NOMO-1 treated with dmso at 0.1 percent for 144 hours (cell line): ENCODE data around the gene GYS1.
"Not testable (repeated sequence)": the region's sequence is repeated elsewhere in the genome, so short reads cannot be mapped to it uniquely, and the experiment has no call there.

Experiments
- DNase-seq: peaks from one replicate; lab custom pipeline; 2025; ENCODE audit not compliant: unreplicated experiment; lab: John Stamatoyannopoulos, UW

GYS1 gene

GRCh38 chr19:48993175-48994034, at the start of gene GYS1, which contains the start of gene RUVBL2:
Gene GYS1, minus strand, starts transcription at chr19:48993309. Its CDS starts 197 bp downstream, at chr19:48993112.
Gene RUVBL2, plus strand, starts transcription at chr19:48993887. Its CDS starts 25 bp downstream, at chr19:48993912.
- peak; percentile 100 for DNase-seq

DNA sequence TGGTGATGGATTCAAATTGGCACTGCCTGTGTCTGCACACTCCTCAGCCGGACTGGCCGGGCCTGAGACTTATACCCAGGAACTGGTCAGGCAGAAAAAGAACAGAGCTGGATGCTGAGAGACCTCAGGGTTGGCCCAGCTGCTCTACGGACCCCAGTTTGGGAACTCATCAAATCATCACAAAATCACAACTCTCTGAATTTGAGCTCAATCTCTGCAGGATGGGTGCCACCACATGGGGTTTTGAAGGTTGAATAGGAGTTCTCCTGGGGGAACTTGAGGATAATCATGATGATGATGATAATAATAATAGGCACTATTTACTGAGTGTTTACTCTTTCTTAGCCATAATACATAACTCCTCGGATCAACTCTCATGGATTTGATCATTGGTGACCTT, 49.6 kb upstream of the GYS1 start:
- not testable (repeated sequence) for DNase-seq

DNA sequence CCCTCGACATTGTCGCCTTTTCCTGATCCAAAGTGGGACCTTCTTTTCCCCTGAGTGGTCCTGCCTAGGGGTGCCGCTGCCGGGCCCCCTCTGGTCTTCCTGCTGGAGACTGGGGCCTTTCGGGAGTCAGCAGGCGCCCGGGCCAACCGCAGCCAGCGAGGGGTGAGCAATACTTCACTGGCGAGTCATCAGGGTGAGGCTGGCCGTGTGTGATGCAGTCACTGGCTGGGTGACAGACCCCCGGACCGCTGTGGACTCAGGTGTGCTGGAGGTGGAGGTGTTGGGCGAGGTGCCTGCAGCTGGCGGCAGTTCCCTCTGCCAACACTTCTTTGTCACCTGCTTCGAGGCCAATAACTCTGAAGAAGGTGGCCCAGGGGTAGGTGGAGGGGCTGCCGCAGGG, 49.1 kb upstream of the GYS1 start:
- DNase-seq: no peak

GRCh38 chr19:49039736-49040135, 46.6 kb upstream of the GYS1 start:
- not testable (repeated sequence) for DNase-seq

DNA sequence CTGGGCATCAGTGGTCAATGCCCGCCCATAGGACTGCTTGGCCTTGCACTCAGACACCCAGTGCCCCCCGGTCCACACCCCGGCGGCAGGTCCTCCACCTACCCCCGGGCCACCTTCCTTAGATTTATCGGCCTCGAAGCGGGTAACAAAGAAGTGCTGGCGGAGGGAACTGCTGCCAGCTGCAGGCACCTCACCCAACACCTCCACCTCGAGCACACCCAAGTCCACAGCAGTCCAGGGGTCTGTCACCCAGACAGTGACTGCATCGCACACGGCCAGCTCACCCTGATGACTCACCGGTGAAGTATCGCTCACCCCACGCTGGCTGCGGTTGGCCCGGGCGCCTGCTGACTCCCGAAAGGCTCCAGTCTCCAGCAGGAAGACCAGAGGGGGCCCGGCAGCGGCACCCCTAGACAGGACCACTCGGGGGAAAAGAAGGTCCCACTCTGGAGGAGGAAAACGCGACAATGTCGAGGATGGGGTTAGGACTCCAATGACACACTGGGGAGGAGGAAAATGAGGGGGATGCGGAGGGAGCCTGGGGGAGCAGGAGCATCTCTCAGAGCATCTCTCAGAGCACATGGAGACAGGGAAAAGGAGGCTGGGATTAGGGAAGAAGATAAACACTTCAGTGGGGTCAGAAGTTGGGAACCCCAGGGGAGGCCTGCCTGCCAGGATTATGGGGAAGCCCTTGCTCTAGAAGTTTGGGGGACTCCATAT, 45.6 kb upstream of the GYS1 start:
- not testable (repeated sequence) for DNase-seq

DNA sequence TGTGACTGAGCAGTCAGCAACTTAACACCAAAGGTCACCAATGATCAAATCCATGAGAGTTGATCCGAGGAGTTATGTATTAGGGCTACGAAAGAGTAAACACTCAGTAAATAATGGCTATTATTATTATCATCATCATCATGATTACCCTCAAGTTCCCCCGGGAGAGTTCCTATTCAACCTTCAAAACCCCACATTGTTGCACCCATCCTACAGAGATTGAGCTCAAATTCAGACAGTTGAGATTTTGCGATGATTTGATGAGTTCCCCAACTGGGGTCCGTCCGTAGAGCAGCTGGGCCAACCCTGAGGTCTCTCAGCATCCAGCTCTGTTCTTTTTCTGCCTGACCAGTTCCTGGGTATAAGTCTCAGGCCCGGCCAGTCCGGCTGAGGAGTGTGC, 45.0 kb upstream of the GYS1 start:
- not testable (repeated sequence) for DNase-seq

GRCh38 chr19:49036815-49037214, 43.7 kb upstream of the GYS1 start, which contains the start of gene CGB1:
Gene CGB1, minus strand, starts transcription at chr19:49036895. Its CDS starts 184 bp downstream, at chr19:49036711.
- not testable (repeated sequence) for DNase-seq

DNA sequence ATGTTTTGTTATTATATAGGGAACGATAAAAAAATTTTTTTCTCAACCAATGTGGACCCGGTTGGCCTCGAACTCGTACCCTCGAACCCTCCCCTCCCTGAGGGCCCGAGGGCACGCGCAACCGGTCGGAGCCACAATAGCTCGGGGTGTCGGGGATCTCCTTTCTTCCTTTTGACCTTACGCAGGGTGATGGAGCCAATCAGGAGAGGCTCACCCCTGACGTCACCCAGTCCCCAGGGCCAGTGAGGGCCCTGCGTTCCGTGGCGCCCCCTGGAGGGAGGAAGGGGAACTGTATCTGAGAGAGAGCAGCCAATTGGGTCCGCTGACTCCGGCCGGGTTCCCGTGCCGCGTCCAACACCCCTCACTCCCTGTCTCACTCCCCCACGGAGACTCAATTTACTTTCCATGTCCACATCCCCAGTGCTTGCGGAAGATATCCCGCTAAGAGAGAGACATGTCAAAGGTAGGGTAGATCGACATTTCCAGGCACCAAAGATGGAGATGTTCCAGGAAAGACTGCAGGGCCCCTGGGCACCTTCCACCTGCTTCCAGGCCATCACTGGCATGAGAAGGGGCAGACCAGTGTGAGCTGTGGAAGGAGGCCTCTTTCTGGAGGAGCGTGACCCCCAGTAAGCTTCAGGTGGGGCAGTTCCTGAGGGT, 38.7 kb upstream of the GYS1 start, which contains the start of gene CGB2:
Gene CGB2, plus strand, starts transcription at position 249 of the 660 bp plus-strand sequence. Its CDS starts 206 bp downstream, at position 455.
- DNase-seq: not testable (repeated sequence)

DNA sequence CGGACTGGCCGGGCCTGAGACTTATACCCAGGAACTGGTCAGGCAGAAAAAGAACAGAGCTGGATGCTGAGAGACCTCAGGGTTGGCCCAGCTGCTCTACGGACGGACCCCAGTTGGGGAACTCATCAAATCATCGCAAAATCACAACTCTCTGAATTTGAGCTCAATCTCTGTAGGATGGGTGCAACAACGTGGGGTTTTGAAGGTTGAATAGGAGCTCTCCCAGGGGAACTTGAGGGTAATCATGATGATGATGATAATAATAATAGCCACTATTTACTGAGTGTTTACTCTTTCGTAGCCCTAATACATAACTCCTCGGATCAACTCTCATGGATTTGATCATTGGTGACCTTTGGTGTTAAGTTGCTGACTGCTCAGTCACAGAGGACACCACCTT, 37.2 kb upstream of the GYS1 start:
- DNase-seq: not testable (repeated sequence)

DNA sequence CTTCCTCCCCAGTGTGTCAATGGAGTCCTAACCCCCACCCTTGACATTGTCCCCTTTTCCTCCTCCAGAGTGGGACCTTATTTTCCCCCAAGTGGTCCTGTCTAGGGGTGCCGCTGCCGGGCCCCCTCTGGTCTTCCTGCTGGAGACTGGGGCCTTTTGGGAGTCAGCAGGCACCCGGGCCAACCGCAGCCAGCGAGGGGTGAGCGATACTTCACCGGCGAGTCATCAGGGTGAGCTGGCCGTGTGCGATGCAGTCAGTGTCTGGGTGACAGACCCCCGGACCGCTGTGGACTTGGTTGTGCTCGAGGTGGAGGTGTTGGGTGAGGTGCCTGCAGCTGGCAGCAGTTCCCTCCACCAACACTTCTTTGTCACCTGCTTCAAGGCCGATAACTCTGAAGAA, 36.6 kb upstream of the GYS1 start:
- DNase-seq: not testable (repeated sequence)

- DNase-seq: not testable (repeated sequence)
Observed at GRCh38 chr19:49028686-49029085, 35.6 kb upstream of the GYS1 start.

GRCh38 chr19:49025599-49025998, 32.5 kb upstream of the GYS1 start:
- not testable (repeated sequence) for DNase-seq

DNA sequence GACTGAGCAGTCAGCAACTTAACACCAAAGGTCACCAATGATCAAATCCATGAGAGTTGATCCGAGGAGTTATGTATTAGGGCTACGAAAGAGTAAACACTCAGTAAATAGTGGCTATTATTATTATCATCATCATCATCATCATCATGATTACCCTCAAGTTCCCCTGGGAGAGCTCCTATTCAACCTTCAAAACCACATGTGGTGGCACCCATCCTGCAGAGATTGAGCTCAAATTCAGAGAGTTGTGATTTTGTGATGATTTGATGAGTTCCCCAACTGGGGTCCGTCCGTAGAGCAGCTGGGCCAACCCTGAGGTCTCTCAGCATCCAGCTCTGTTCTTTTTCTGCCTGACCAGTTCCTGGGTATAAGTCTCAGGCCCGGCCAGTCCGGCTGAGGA, 32.0 kb upstream of the GYS1 start:
- DNase-seq: not testable (repeated sequence)

GRCh38 chr19:49024233-49024632, 31.1 kb upstream of the GYS1 start, which contains the start of gene CGB3:
Gene CGB3, minus strand, starts transcription at chr19:49024333. Its CDS starts 362 bp downstream, at chr19:49023971.
- DNase-seq: not testable (repeated sequence)

- DNase-seq: no peak
Observed at GRCh38 chr19:49022116-49022515, 29.0 kb upstream of the GYS1 start.

DNA sequence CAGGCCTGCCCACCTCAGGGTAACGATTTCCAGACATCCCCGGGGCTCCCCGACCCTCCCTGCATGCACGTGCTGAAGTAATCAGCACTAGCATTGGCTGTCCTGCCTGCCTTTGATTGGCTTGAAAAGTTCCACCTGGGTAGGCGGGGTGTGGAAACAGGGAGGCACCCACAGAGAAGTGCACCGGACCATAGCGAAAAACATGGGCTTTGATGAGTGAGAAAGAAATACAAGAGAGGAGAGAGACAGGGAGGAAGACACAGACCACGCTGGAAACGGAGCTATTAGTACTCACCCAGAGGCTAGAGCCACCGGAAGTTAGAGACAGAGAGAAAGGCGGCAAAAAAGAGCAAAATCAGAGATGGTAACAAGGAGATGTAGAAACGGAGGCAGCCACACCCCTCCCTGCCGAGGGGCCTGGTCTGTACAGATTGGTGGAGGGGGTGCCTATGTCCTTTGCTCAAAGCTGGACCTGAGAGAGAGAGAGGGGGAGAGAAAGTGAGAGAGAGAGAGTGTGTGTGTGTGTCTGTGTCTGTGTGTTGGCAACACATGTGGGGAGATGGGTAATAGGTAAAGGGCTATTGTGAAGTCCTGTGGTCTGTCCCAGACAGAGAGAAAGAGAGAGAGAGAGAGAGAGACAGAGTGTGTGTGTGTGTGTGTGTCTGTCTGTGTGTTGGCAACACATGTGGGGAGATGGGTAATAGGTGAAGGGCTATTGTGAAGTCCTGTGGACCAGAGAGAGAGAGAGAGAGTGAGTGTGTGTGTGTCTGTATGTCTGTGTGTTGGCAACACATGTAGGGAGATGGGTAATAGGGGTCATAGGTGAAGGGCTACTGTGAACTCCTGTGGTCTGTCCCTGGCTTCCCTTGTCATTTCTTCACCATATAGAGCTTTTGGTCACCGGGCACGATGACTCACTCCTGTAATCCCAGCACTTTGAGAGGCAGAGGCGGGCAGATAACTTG, 28.1 kb upstream of the GYS1 start:
- DNase-seq: no peak

- no peak for DNase-seq
Observed at GRCh38 chr19:49020342-49020741, 27.2 kb upstream of the GYS1 start.

DNA sequence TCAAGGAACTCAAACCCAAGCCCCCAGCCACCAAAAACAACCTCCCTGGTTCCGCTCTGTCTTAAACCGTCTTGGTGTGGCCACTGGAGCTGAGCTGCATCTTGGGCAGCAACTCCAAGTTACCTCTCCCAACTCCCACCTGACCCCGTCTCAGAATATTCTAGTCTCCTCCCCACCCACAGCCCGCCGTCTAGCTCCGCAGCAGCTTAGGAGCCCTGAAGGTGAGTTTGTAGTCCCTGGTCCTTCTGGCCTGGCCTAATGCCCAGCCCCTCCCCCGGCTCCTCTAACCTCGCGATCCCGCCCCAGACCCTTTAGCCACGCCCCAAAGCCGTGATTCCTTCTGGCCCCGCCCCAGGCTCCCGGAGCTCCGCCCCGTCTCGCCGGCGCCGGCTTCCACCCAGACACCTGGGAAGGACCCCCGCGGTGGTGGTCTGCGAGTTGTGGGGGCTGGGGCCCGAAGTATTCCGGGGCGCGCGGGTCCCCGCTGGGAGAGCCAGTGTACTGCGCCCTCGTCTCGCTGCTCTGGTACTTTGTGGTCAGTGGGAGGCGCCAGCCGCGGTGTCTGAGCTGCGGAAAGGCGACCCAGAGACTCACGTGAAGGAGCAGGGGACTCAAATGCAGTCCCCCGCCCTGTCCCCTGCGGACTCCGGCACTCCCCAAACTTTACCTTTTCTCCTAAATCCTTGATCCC, 26.3 kb upstream of the GYS1 start:
- no peak for DNase-seq
